Kidney (tissue), 14 donors: ENCODE data around the gene ZNF423. TPM values are rescaled to one million over a fixed set of nuclear protein-coding genes. Genes with fewer than 3 reads are reported as not detected.

ENCODE experiments used
- DNase-seq, 5 donors: peaks; one replicate each; pipeline ENCODE4 v3.0.0-alpha.2; 2013 to 2020
- FAIRE-seq: peaks from 2 replicates; lab custom pipeline; 2012; peaks lifted over from hg19 to GRCh38; lab: Jason Lieb, UNC
- H3K27ac ChIP-seq, 2 donors: one replicate each; pipeline ENCODE4 v1.7.0; 2013; ENCODE audit warnings: low read depth in 2 of 2, low read length in 2 of 2, inconsistent platforms in 1 of 2
- H3K27me3 ChIP-seq: one replicate; pipeline ENCODE4 v1.7.1; 2013; ENCODE audit warnings: low read length, inconsistent platforms; ENCODE audit not compliant: control insufficient read depth, insufficient read depth
- H3K36me3 ChIP-seq, 3 donors: one replicate each; pipeline versions ENCODE4 v1.7.0 to v1.7.1; 2013; ENCODE audit warnings: low read length in 3 of 3, control low read depth in 1 of 3, inconsistent platforms in 1 of 3; ENCODE audit not compliant: insufficient read depth in 3 of 3, control insufficient read depth in 2 of 3
- H3K4me1 ChIP-seq, 3 donors: one replicate each; pipeline versions ENCODE4 v1.7.0 to v1.7.1; 2013; ENCODE audit warnings: low read length in 3 of 3, inconsistent platforms in 1 of 3, low read depth in 1 of 3; ENCODE audit not compliant: control insufficient read depth in 2 of 3, insufficient read depth in 2 of 3
- H3K4me3 ChIP-seq, 3 donors: one replicate each; pipeline versions ENCODE4 v1.7.0 to v1.8.1; 2013; ENCODE audit warnings: low read length in 3 of 3, control low read depth in 1 of 3, inconsistent platforms in 1 of 3
- H3K9ac ChIP-seq, 3 donors: one replicate each; pipeline versions ENCODE4 v1.7.0 to v1.7.1; 2013; ENCODE audit warnings: low read length in 3 of 3, control low read depth in 1 of 3, inconsistent platforms in 1 of 3
- H3K9me3 ChIP-seq, 3 donors: one replicate each; pipeline versions ENCODE4 v1.7.0 to v1.7.1; 2013; ENCODE audit warnings: low read length in 3 of 3, control low read depth in 1 of 3, inconsistent platforms in 1 of 3; ENCODE audit not compliant: control insufficient read depth in 2 of 3, insufficient read depth in 1 of 3
- CTCF ChIP-seq: IDR thresholded peaks from 3 replicates; pipeline ENCODE4 v1.5.1; 2012; ENCODE audit warnings: mild to moderate bottlenecking, moderate library complexity, borderline replicate concordance; ENCODE audit not compliant: insufficient read depth; ENCODE audit errors: extremely low read depth
- intact Hi-C: fragments of 100-400 bp; cut with DNase I; formaldehyde crosslinking; loops from one replicate; pipeline ENCODE4 v1.11.1; 2022
- polyA plus RNA-seq: library from polyadenylated mRNA; stranded (reverse); fragments of 350-450 nt; fragmentation: Illumina TruSeq; extraction: RNeasy Lipid Tissue Mini Kit (QIAGEN cat#74804); gene quantifications from one replicate; pipeline ENCODE4 v1.2.3, GENCODE V29; 2014; ENCODE audit warnings: low read depth, low replicate concordance; ENCODE audit not compliant: insufficient read depth
- total RNA-seq: library from RNA; stranded (reverse); fragmentation: NEBNext Ultra II Directional; extraction: Animal tissue kit (Norgen Biotek cat#: 25700); gene quantifications from one replicate; pipeline ENCODE4 v1.2.1, GENCODE V29; 2021
- donor health status: control.
- donor health status: control.
- donor health status: control.
- donor health status: control.
- donor health status: control.
- donor health status: DM: yes; HTN: yes; CAD: no.
- donor health status: Normal renal cell carcinoma (clear cell type).

Gene ZNF423
- total and polyA plus RNA-seq, 2 donors from 2014 or later = 2.0 to 8.4 TPM

- no peak for TF ChIP-seq CTCF
- H3K4me1 ChIP-seq = peaks cover 0 to 2% (median 0%) of the 10 kb centered on the region in 3 donors
- no peak overlapping the region for H3K9ac ChIP-seq
- no peaks in the 10 kb centered on the region for H3K36me3 ChIP-seq
- H3K9me3 ChIP-seq = no peaks in the 10 kb centered on the region
- DNase-seq (peak in 4 of 5 donors; percentile 89 to 90 (median 90)), FAIRE-seq (no peak)
- no peak overlapping the region for H3K27ac ChIP-seq
- H3K4me3 ChIP-seq = no peak overlapping the region
- intact Hi-C loops = no loop called here
- no peaks in the 10 kb centered on the region for H3K27me3 ChIP-seq
Observed at GRCh38 chr16:49742428-49743202, 113.3 kb downstream of the ZNF423 start.

GRCh38 chr16:49740256-49740655, 115.7 kb downstream of the ZNF423 start:
- FAIRE-seq = no peak

GRCh38 chr16:49739381-49739780, 116.5 kb downstream of the ZNF423 start:
- H3K4me1 ChIP-seq = peaks cover 0 to 3% (median 2%) of the 10 kb centered on the region in 3 donors
- TF ChIP-seq CTCF = no peak
- no peaks in the 10 kb centered on the region for H3K36me3 ChIP-seq
- no peaks in the 10 kb centered on the region for H3K27me3 ChIP-seq
- no peak overlapping the region for H3K27ac ChIP-seq
- H3K9ac ChIP-seq = no peak overlapping the region
- H3K9me3 ChIP-seq = no peaks in the 10 kb centered on the region
- intact Hi-C loops = no loop called here
- DNase-seq (peak in 1 of 5 donors; percentile 50), FAIRE-seq (no peak)
- H3K4me3 ChIP-seq = no peak overlapping the region

More at GRCh38 chr16:49740256-49740655, 115.7 kb downstream of the ZNF423 start:
- DNase-seq = peak in 2 of 5 donors; percentile 41 to 75
- Histone ChIP-seq H3K36me3 (no peaks in the 10 kb centered on the region), H3K9me3 (no peaks in the 10 kb centered on the region), H3K9ac (no peak overlapping the region), H3K27ac (no peak overlapping the region), H3K4me1 (peaks cover 0 to 2% (median 0%) of the 10 kb centered on the region in 3 donors), H3K4me3 (no peak overlapping the region), H3K27me3 (no peaks in the 10 kb centered on the region)
- intact Hi-C loops = no loop called here
- TF ChIP-seq CTCF = no peak
